ENCODE data around the gene FKRP. TPM values are rescaled to one million over a fixed set of nuclear protein-coding genes. Genes with fewer than 3 reads are reported as not detected.

The FKRP gene
- total RNA-seq, 1 experiment from 2014 or later: 23.9 TPM

Small RNA genes within 50 kb of the gene (microRNA-seq; reads per million reads assigned to microRNA genes)
- gene MIR320E: 1.5 reads per million, percentile 5 among the genes with 10 or more reads in this experiment

Other genes starting within 250 kb of the FKRP start
- gene CALM3, start 144.7 kb upstream of the FKRP start, total RNA-seq (2022): 103 and 120 TPM in 2 replicates
- gene PTGIR, start 121.0 kb upstream of the FKRP start, total RNA-seq (2022): not detected in 2 replicates
- gene GNG8, start 109.9 kb upstream of the FKRP start, total RNA-seq (2022): not detected in 2 replicates
- 0.09 TPM in 1 of 2 replicates, not detected in the other for gene DACT3, start 84.9 kb upstream of the FKRP start, total RNA-seq (2022)
- gene PRKD2, start 28.9 kb upstream of the FKRP start, total RNA-seq (2022): 30.4 and 35.9 TPM in 2 replicates
- gene STRN4, start 393 bp downstream of the FKRP start, total RNA-seq (2022): 90.1 and 92.3 TPM in 2 replicates
- 372 and 417 TPM in 2 replicates for gene SLC1A5, start 42.5 kb downstream of the FKRP start, total RNA-seq (2022)
- 237 and 252 TPM in 2 replicates for gene AP2S1, start 104.8 kb downstream of the FKRP start, total RNA-seq (2022)
- gene ARHGAP35, start 114.9 kb downstream of the FKRP start, total RNA-seq (2022): 46.9 and 52.1 TPM in 2 replicates